Transverse colon (tissue), 3 donors: ENCODE data around the gene EFCAB5.

Experiments used
- CTCF ChIP-seq, 5 experiments: fragments of 200-600 bp in 3 of 5; fragments of 450-650 bp in 2 of 5; sonication (generic) in 3 of 5; IDR thresholded peaks; 1 replicate in 2 of 5; 2 replicates in 3 of 5; pipeline ENCODE4 v1.5.1; 2016 to 2017; ENCODE audit warnings: antibody characterized with exemption in 5 of 5, inconsistent platforms in 3 of 5, mild to moderate bottlenecking in 2 of 5, moderate library complexity in 1 of 5
- POLR2A ChIP-seq: fragments of 450-650 bp; IDR thresholded peaks from one replicate; pipeline ENCODE4 v1.6.1; 2016; ENCODE audit warnings: antibody characterized with exemption, mild to moderate bottlenecking, moderate library complexity

- TF ChIP-seq CTCF (IDR thresholded peaks at IDR 0.05) (no peak), POLR2A (no peak)
These were observed 23.4 kb upstream of the EFCAB5 start for GRCh38 chr17:29918016-29918415.
